HepG2 (cell line): ENCODE data around the gene EYA2. TPM values are rescaled to one million over a fixed set of nuclear protein-coding genes. Genes with fewer than 3 reads are reported as not detected.
A peak's percentile ranks its signal among the peaks of the same experiment; 100 is the strongest.

Experiments
- ATAC-seq: fragments of 200-7000 bp; cut with Tn5 transposase; 3 replicates; pipeline ENCODE4 v1.9.1; 2020; ENCODE audit warnings: mild to moderate bottlenecking, moderate library complexity
- BruUV-seq: library from RNA; stranded (reverse); fragments of 400-500 nt; replicated peaks from 2 replicates; lab custom pipeline; 2021; lab: Mats Ljungman, UMichigan
- CTCF ChIA-PET: fragments of 300-600 bp; formaldehyde crosslinking; extraction: SDS; loops from one replicate; lab custom pipeline; 2021; ENCODE audit warnings: low total read pairs, inconsistent platforms, low intra/inter-chr PET ratio; lab: Yijun Ruan, JAX
- POLR2A ChIA-PET: fragments of 350-600 bp; sonication (Branson Sonifier 250); formaldehyde crosslinking; loops from one replicate; lab custom pipeline; 2020; ENCODE audit warnings: antibody characterized with exemption, inconsistent platforms; lab: Yijun Ruan, JAX
- DNase-seq: peaks from one replicate; pipeline ENCODE4 v3.0.0-alpha.2; 2015; ENCODE audit warnings: low spot score
- FAIRE-seq: peaks from 3 replicates; lab custom pipeline; 2011; peaks lifted over from hg19 to GRCh38; lab: Jason Lieb, UNC
- H2AFZ ChIP-seq: one replicate; pipeline ENCODE4 v1.6.1; 2011; ENCODE audit warnings: low read length, inconsistent platforms
- H3K27ac ChIP-seq: fragments of 300-600 bp; 3 replicates; pipeline ENCODE4 v1.8.0; 2011; ENCODE audit warnings: mixed run types, mild to moderate bottlenecking, mixed read lengths, low read length, inconsistent platforms; ENCODE audit not compliant: insufficient read depth; ENCODE audit errors: extremely low read length
- H3K27me3 ChIP-seq, 2 experiments: fragments of 200-600 bp in 1 of 2; 2 replicates in 1 of 2; 3 replicates in 1 of 2; pipeline versions ENCODE4 v1.6.0 to v1.8.0; 2011; ENCODE audit warnings: low read length in 2 of 2, mild to moderate bottlenecking in 2 of 2, moderate library complexity in 2 of 2, inconsistent platforms in 1 of 2; ENCODE audit not compliant: insufficient read depth in 2 of 2, control insufficient read depth in 1 of 2
- H3K36me3 ChIP-seq, 2 experiments: fragments of 200-600 bp in 1 of 2; replicated peaks in 1 of 2; 2 replicates in 1 of 2; 3 replicates in 1 of 2; pipeline versions ENCODE4 v1.5.1 to v1.8.0; 2011; ENCODE audit warnings: low read length in 2 of 2, inconsistent platforms in 1 of 2; ENCODE audit not compliant: insufficient read depth in 2 of 2, control insufficient read depth in 1 of 2
- H3K4me1 ChIP-seq: 2 replicates; pipeline ENCODE4 v1.5.1; 2012; ENCODE audit warnings: low read length, inconsistent platforms; ENCODE audit not compliant: insufficient read depth
- H3K4me2 ChIP-seq: 2 replicates; pipeline ENCODE4 v1.6.0; 2011; ENCODE audit warnings: low read depth, low read length, inconsistent platforms
- H3K4me3 ChIP-seq, 3 experiments: fragments of 200-600 bp in 1 of 3; sonication (generic), shearing (Covaris generic) in 1 of 3; replicated peaks in 1 of 3; 2 replicates each; pipeline ENCODE4 v1.5.1; 2011 to 2016; ENCODE audit warnings: low read length in 3 of 3, inconsistent platforms in 2 of 3, low read depth in 2 of 3, mild to moderate bottlenecking in 2 of 3, control low read depth in 1 of 3, mixed read lengths in 1 of 3; ENCODE audit not compliant: insufficient read depth in 1 of 3
- H3K79me2 ChIP-seq: one replicate; pipeline ENCODE4 v1.6.1; 2011; ENCODE audit warnings: low read length, inconsistent platforms; ENCODE audit not compliant: insufficient read depth
- H3K9ac ChIP-seq: 2 replicates; pipeline ENCODE4 v1.6.0; 2011; ENCODE audit warnings: mild to moderate bottlenecking, low read depth, low read length, inconsistent platforms; ENCODE audit not compliant: insufficient read depth
- H3K9me3 ChIP-seq: 2 replicates; pipeline ENCODE4 v1.5.1; 2012; ENCODE audit warnings: mild to moderate bottlenecking, low read length
- H4K20me1 ChIP-seq: 2 replicates; pipeline ENCODE4 v1.6.0; 2011; ENCODE audit warnings: inconsistent platforms, mild to moderate bottlenecking, low read length, moderate library complexity; ENCODE audit not compliant: insufficient read depth
- ATF7 ChIP-seq, 2 experiments: fragments of 450-650 bp in 1 of 2; sonication (generic) in 1 of 2; formaldehyde crosslinking in 1 of 2; IDR thresholded peaks; 2 replicates each; pipeline versions ENCODE4 v1.4.0 to v1.6.1; 2016 to 2020; ENCODE audit warnings: antibody characterized with exemption in 1 of 2, mild to moderate bottlenecking in 1 of 2, missing genetic modification reagents in 1 of 2
- CREB1 ChIP-seq, 2 experiments: fragments of 450-650 bp in 1 of 2; IDR thresholded peaks; 2 replicates each; pipeline ENCODE4 v1.6.1; 2016 to 2017; ENCODE audit warnings: control low read depth in 1 of 2, mild to moderate bottlenecking in 1 of 2, missing compliant biosample characterization in 1 of 2, missing genetic modification characterization in 1 of 2
- KLF15 ChIP-seq: sonication (generic); formaldehyde crosslinking; IDR thresholded peaks from 2 replicates; pipeline ENCODE4 v1.8.1; 2023; ENCODE audit warnings: borderline replicate concordance, mild to moderate bottlenecking, inconsistent platforms, missing genetic modification reagents, mixed read lengths
- MATR3 ChIP-seq: sonication (generic); formaldehyde crosslinking; IDR thresholded peaks from 2 replicates; pipeline ENCODE4 v1.4.0; 2020; ENCODE audit warnings: missing genetic modification reagents
- NONO ChIP-seq, 2 experiments: fragments of 450-650 bp in 1 of 2; sonication (generic) in 1 of 2; formaldehyde crosslinking in 1 of 2; IDR thresholded peaks in 1 of 2; conservative IDR thresholded peaks in 1 of 2; 2 replicates each; pipeline versions ENCODE4 v1.6.1 to v1.8.0; 2017 to 2022; ENCODE audit warnings: mild to moderate bottlenecking in 1 of 2, missing genetic modification reagents in 1 of 2, moderate library complexity in 1 of 2
- ZMAT3 ChIP-seq: sonication (generic); formaldehyde crosslinking; conservative IDR thresholded peaks from 2 replicates; pipeline ENCODE4 v1.7.0; 2021; ENCODE audit warnings: missing genetic modification reagents
- ZNF143 ChIP-seq: sonication (generic); formaldehyde crosslinking; IDR thresholded peaks from 2 replicates; pipeline ENCODE4 v1.4.0; 2020; ENCODE audit warnings: missing genetic modification reagents
- ZNF33A ChIP-seq: sonication (generic); formaldehyde crosslinking; IDR thresholded peaks from 2 replicates; pipeline ENCODE4 v1.5.1; 2020; ENCODE audit warnings: missing genetic modification reagents, mild to moderate bottlenecking, moderate library complexity, borderline replicate concordance
- ZNF441 ChIP-seq: sonication (generic); formaldehyde crosslinking; IDR thresholded peaks from 2 replicates; pipeline ENCODE4 v1.7.0; 2021; ENCODE audit warnings: missing genetic modification reagents, borderline replicate concordance
- ZNF501 ChIP-seq: sonication (generic); formaldehyde crosslinking; IDR thresholded peaks from 2 replicates; pipeline ENCODE4 v1.5.1; 2020; ENCODE audit warnings: mild to moderate bottlenecking, moderate library complexity, missing genetic modification reagents
- WGBS: methylation state at CpG from one replicate; pipeline ENCODE4 v1.1.6; 2017; ENCODE audit warnings: low lambda C conversion rate; 5-methylcytosine and 5-hydroxymethylcytosine counted together
- in situ Hi-C: cut with HindIII; loops from 2 replicates; pipeline ENCODE4 v1.10.0; 2017; ENCODE audit warnings: low pct_unique_long_range_greater_than_20kb; ENCODE audit not compliant: extremely low pct_ligation_motif_present
- intact Hi-C: fragments of 100-400 bp; cut with micrococcal nuclease; formaldehyde crosslinking; loops from one replicate; pipeline ENCODE4 v1.10.0; 2022; ENCODE audit not compliant: unreplicated experiment
- polyA plus RNA-seq, 8 experiments: library from polyadenylated mRNA; depleted of rRNA in 3 of 8; stranded (reverse) in 7 of 8; unstranded in 1 of 8; fragments of >200 nt; fragmentation: Illumina TruSeq in 4 of 8; extraction: Trizol in 4 of 8; gene quantifications; 2 replicates each; pipeline versions ENCODE4 v1.2.1 to v1.2.3, GENCODE V29; 2011 to 2016; ENCODE audit warnings: low read depth in 4 of 8, missing spikeins in 1 of 8, mixed read lengths in 1 of 8; ENCODE audit not compliant: insufficient read depth in 1 of 8
- total RNA-seq, 5 experiments: library from RNA; depleted of rRNA; stranded (reverse); fragments of >200 nt; fragmentation: Illumina TruSeq; extraction: Trizol; gene quantifications; 2 replicates each; pipeline ENCODE4 v1.2.3, GENCODE V29; 2016; ENCODE audit warnings: low read depth in 1 of 5
- TF ChIP-seq, protein P1 (sequence below): sonication (generic); formaldehyde crosslinking; conservative IDR thresholded peaks from 2 replicates; pipeline ENCODE4 v1.4.0; 2020; ENCODE audit warnings: missing genetic modification reagents
- TF ChIP-seq, protein P2 (sequence below): sonication (generic); formaldehyde crosslinking; IDR thresholded peaks from 2 replicates; pipeline ENCODE4 v1.4.0; 2020; ENCODE audit warnings: missing genetic modification reagents, borderline replicate concordance

EYA2 gene
- total and polyA plus RNA-seq, 2 of the 13 experiments (the other 11 are each of a cell fraction or from before 2014, with no cell fraction given) = not detected

DNA sequence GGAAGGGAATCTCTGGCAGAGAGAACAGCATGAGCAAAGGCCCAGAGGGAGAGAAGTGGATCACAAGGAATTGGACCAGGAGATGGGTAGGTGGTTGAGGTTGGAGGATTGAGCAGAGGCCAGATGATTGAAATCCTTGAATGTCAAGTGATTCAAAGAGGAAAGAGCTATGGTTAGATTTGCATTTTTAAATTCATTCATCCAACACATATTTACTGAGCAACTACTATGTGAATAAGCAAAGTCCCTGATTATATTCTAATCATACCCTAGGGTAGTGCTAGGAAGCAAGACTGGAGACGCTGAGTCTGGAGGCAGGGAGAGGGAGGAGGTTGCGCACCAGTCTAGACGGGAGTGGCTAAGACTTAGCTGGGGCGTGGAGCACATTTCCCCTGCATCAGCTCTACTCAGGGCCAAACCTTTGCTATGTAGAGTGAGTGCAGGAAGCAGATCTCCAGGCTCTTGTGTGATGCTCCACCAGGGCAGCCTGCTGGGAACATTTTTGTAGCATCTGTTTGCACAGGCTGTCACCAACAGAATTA lies 40.2 kb downstream of the EYA2 start:
- in situ Hi-C loops = no loop called here

DNA sequence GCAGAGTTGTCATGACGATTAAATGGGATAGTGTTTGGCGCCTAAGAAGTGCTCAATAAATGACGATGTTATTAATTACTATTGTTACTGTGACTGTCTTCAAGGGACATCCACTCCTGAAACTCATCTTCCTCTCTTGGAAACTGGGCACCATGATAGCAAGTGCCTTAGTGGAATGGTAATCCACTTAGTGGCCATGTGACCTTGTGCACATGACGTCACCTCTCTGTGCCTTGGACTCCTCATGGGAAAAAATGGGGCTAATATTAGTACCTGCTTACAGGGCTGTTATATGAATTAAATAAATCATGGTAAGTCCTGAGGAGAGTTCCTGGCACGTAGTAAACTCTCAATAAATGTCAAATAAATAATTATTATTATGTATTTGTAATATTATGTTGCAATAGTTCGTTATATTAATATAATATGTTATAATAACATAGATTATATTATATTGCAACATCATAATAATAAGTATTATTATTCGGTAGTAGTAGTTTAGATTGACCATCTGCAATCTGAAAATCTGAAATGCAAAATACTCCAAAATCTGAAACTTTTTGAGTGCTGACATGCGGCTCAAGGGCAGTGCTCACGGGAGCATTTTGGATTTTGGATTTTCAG lies 40.9 kb downstream of the EYA2 start:
- Histone ChIP-seq H3K9ac (no peak overlapping the region), H3K79me2 (no peaks in the 10 kb centered on the region), H3K27ac (no peak overlapping the region), H4K20me1 (no peaks in the 10 kb centered on the region), H3K4me3 (no peak overlapping the region), H3K36me3 (no peaks in the 10 kb centered on the region), H2AFZ (no peak overlapping the region), H3K4me1 (no peaks in the 10 kb centered on the region), H3K27me3 (peaks cover 2 to 29% of the 10 kb centered on the region in 2 experiments; a peak in 3 of 5 replicates), H3K4me2 (no peak overlapping the region), H3K9me3 (no peaks in the 10 kb centered on the region)
- BruUV-seq = no TSS peak
- POLR2A ChIA-PET = no interaction called here
- no peak for FAIRE-seq
- 26% methylated on average over 9 of the region's 9 CpGs for WGBS
- CTCF ChIA-PET = no interaction called here
- in situ Hi-C loops (no loop called here), intact Hi-C loops (no loop called here)
- no peak for ATAC-seq
- no peak for DNase-seq
- TF ChIP-seq ZMAT3 = no peak
- TF ChIP-seq, protein P1, sequence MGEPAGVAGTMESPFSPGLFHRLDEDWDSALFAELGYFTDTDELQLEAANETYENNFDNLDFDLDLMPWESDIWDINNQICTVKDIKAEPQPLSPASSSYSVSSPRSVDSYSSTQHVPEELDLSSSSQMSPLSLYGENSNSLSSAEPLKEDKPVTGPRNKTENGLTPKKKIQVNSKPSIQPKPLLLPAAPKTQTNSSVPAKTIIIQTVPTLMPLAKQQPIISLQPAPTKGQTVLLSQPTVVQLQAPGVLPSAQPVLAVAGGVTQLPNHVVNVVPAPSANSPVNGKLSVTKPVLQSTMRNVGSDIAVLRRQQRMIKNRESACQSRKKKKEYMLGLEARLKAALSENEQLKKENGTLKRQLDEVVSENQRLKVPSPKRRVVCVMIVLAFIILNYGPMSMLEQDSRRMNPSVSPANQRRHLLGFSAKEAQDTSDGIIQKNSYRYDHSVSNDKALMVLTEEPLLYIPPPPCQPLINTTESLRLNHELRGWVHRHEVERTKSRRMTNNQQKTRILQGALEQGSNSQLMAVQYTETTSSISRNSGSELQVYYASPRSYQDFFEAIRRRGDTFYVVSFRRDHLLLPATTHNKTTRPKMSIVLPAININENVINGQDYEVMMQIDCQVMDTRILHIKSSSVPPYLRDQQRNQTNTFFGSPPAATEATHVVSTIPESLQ (CRISPR knock-in tag) = no peak
- no peak for TF ChIP-seq KLF15 (CRISPR knock-in tag)
- no peak for TF ChIP-seq ZNF501 (CRISPR knock-in tag)
- TF ChIP-seq, protein P2, sequence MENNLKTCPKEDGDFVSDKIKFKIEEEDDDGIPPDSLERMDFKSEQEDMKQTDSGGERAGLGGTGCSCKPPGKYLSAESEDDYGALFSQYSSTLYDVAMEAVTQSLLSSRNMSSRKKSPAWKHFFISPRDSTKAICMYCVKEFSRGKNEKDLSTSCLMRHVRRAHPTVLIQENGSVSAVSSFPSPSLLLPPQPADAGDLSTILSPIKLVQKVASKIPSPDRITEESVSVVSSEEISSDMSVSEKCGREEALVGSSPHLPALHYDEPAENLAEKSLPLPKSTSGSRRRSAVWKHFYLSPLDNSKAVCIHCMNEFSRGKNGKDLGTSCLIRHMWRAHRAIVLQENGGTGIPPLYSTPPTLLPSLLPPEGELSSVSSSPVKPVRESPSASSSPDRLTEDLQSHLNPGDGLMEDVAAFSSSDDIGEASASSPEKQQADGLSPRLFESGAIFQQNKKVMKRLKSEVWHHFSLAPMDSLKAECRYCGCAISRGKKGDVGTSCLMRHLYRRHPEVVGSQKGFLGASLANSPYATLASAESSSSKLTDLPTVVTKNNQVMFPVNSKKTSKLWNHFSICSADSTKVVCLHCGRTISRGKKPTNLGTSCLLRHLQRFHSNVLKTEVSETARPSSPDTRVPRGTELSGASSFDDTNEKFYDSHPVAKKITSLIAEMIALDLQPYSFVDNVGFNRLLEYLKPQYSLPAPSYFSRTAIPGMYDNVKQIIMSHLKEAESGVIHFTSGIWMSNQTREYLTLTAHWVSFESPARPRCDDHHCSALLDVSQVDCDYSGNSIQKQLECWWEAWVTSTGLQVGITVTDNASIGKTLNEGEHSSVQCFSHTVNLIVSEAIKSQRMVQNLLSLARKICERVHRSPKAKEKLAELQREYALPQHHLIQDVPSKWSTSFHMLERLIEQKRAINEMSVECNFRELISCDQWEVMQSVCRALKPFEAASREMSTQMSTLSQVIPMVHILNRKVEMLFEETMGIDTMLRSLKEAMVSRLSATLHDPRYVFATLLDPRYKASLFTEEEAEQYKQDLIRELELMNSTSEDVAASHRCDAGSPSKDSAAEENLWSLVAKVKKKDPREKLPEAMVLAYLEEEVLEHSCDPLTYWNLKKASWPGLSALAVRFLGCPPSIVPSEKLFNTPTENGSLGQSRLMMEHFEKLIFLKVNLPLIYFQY (CRISPR knock-in tag) = no peak
- TF ChIP-seq CREB1 (IDR thresholded peaks at IDR 0.05) = peak; percentile 94
- TF ChIP-seq CREB1 (CRISPR knock-in tag; IDR thresholded peaks at IDR 0.05) = no peak
- no peak for TF ChIP-seq ZNF33A
- peak; percentile 98 for TF ChIP-seq ATF7 (IDR thresholded peaks at IDR 0.05)
- TF ChIP-seq ATF7 (CRISPR knock-in tag; IDR thresholded peaks at IDR 0.05) = no peak
- TF ChIP-seq MATR3 (CRISPR knock-in tag) = no peak
- no peak for TF ChIP-seq ZNF143

More for the DNA sequence above, 40.2 kb downstream of the EYA2 start:
- DNase-seq (no peak), FAIRE-seq (no peak)
- no peaks in the 10 kb centered on the region for H3K36me3 ChIP-seq
- H3K9me3 ChIP-seq = no peaks in the 10 kb centered on the region
- H3K9ac ChIP-seq = no peak overlapping the region
- POLR2A ChIA-PET = no interaction called here
- TF ChIP-seq ZNF441 (no peak), NONO (IDR thresholded peaks at IDR 0.05) (0 out of 2 replicates have a peak, but pooled peaks have one; percentile 39), NONO (CRISPR knock-in tag; conservative IDR thresholded peaks at IDR 0.05) (no peak)
- TF ChIP-seq, all 625 proteins: peak for 1
- no peak overlapping the region for H2AFZ ChIP-seq
- no peaks in the 10 kb centered on the region for H4K20me1 ChIP-seq
- no peaks in the 10 kb centered on the region for H3K79me2 ChIP-seq
- 34% methylated on average over 4 of the region's 4 CpGs for WGBS
- CTCF ChIA-PET = no interaction called here
- ATAC-seq = no peak
- no peak overlapping the region for H3K4me2 ChIP-seq
- H3K27me3 ChIP-seq = peaks cover 1 to 26% of the 10 kb centered on the region in 2 experiments; a peak in 1 of 5 replicates
- no peaks in the 10 kb centered on the region for H3K4me1 ChIP-seq
- no peak overlapping the region for H3K27ac ChIP-seq
- no peak overlapping the region for H3K4me3 ChIP-seq
- intact Hi-C loops = no loop called here
- BruUV-seq = no TSS peak
